Measurements from ENCODE around the gene CFAP57. TPM values are rescaled to one million over a fixed set of nuclear protein-coding genes. Genes with fewer than 3 reads are reported as not detected.

Gene CFAP57
- 0.26 and 0.30 TPM in 2 replicates for total RNA-seq

DNA sequence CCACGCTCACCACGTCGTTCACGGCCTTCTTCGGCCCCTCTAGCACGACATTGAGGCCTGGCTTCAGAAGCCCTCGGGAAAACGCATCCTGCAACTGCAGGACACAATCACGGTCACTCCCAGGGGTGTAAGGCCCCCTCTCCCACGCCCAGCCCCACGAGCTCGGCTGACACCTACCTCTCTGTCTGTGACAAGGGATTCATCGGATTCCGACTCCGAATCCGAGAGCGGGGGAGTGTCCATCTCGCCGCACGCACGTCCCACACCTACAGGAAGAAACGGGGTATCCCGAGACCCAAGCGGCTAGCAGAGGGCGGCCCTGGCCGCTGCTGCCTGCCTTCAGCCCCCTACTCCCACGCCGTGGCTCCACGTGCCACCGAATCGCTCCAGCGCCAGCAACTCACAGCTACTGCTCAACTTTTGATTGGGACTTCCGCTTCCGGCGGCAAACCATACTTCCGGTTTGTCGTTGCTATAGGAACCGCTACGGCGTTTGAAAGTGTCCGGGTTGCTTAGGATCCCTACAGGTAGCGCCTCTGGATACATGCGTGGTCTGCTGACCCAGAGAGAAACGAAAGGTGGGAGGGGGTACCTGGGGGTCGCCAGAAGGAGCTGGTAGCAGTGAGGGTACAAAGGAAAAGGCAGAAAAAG, at the start of gene CFAP57, which contains the start of gene EBNA1BP2:
CFAP57 (plus strand) TSS at position 455 of the 651 bp plus-strand sequence. CDS start 424 bp downstream, outside the sequence.
EBNA1BP2 (minus strand) TSS at position 415 of the 651 bp plus-strand sequence; CDS start at position 243, 172 bp downstream.

DNA sequence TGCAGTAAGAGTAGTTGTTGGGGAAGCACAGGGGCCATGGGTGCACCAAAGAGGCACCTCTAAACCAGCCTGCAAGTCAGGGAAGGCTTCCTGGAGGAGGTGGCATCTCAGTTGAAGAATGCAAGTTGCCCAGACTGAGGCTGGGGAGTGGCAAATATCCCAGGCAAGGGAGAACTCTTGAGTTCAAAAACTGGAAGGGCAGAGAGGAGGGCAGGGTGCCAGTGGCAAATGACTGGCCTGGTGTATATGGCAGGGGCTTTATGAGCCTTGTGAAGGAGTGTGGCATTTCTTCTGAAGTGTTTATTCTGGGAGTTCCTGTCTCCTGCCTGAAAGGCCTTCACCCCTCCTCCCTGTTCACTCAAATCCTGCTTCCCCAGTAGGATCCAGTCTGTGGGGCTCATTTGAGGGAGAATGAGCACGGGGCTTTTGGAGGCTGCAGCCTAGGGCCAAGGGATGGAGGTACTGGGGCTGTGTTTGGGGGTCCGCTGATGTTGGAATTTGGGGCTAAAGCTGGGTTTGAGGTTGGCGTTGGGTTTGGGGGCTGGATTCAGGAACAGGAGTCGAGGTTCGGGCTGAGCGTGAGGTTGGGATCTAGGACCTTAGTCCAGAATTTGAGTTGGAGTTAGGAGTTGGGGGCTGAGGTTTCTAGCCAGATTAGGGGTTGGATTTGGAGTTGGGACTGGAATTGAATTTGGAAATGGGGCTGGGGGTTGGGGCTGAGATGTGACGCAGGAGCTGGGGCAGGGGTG, 97.7 kb downstream of the CFAP57 start, which contains the start of gene TMEM125:
TMEM125 (plus strand) TSS at position 357 of the 749 bp plus-strand sequence. CDS start 2,740 bp downstream, outside the sequence.

DNA sequence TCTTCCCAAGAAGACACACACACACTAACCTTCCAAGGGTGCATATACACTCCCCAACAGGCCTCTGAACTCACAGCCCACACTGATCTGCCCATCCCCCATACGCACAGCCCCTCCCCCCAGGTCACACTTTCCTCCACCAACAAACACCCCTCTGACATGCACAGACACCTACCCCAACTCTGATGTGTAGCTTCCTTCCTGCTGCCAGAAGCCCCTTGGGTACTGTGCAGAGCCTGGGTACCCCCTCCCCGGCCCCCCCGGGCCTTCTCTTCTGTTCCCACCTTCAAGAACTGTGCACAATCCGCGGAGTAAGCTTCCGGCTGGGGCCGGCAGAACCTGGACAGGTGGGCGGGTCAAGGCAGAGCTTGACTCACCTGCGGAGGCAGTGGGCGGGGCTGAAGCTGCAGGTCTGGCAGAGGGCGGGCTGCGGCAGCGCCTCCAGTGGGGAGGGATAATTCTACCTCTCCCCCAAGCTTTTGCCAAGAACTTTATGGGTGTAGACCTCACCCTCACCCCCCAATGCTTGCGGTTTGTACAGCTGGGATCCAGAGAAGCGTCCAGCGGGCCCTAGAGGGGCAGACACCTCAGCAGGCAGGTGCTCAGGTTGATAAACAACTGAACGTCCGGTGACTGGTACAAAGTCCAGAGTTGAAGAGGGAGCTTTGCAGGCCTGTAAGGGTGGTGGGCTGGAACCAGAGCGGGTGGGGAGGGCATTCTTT, 113.3 kb downstream of the CFAP57 start, which contains the start of gene C1orf210:
C1orf210 (minus strand) TSS at position 313 of the 722 bp plus-strand sequence. CDS start 2,311 bp downstream, outside the sequence.

DNA sequence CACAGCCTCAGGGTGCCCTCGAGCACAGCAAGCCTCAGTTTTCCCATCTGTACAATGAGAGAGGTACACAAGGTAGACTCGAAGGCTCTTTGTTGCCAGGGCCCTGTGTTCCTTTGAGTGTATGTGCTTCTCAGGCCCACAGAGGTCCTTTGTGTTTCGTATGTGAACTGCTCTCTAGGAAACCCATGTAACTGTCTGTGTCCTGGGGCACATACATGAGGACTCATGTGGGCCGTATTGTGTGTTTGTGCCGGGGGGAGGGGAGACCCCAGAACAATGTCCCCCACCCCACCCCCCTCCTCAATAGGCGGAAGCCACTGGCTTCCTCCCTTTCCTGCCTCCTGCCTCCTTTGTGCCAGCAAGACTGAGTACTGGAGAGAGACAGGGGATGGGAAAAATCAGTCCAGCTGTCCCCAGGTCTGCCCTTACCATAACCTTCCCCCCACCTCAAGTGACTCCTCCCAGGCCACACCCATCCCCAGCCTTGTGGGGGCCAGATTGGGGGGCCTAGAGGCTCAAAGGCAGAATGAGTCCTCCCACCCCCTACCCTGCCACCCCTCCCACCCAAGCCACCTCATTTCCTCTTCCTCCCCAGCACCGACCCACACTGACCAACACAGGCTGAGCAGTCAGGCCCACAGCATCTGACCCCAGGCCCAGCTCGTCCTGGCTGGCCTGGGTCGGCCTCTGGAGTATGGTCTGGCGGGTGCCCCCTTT, 128.4 kb downstream of the CFAP57 start, which contains the start of gene TIE1:
TIE1 (plus strand) TSS at position 605 of the 717 bp plus-strand sequence; CDS start at position 695, 90 bp downstream.

Other genes with a start within 250 kb of the CFAP57 start
- gene SLC2A1, start 213.5 kb upstream of the CFAP57 start, total RNA-seq, result 264 and 749 TPM in 2 replicates
- gene EBNA1BP2, start within 50 bp of the CFAP57 start, total RNA-seq, result 51.7 and 63.8 TPM in 2 replicates
- gene TMEM125, start 97.7 kb downstream of the CFAP57 start, total RNA-seq, result not detected in 2 replicates
- not detected in 2 replicates for gene C1orf210, start 113.3 kb downstream of the CFAP57 start, total RNA-seq
- gene TIE1, start 128.7 kb downstream of the CFAP57 start, total RNA-seq, result 0.65 and 1.8 TPM in 2 replicates
- not detected in 2 replicates for gene MPL, start 165.5 kb downstream of the CFAP57 start, total RNA-seq
- gene CDC20, start 186.7 kb downstream of the CFAP57 start, total RNA-seq, result 7.9 and 16.5 TPM in 2 replicates
- 60.1 and 62.8 TPM in 2 replicates for gene ELOVL1, start 195.7 kb downstream of the CFAP57 start, total RNA-seq
- 51.9 and 53.1 TPM in 2 replicates for gene MED8, start 217.5 kb downstream of the CFAP57 start, total RNA-seq
- 42.6 and 43.3 TPM in 2 replicates for gene SZT2, start 217.6 kb downstream of the CFAP57 start, total RNA-seq

Data from smooth muscle cell of the pulmonary artery (primary cell).